Measurements from ENCODE around the gene TRMT10A. TPM values are rescaled to one million over a fixed set of nuclear protein-coding genes. Genes with fewer than 3 reads are reported as not detected.

TRMT10A gene, protein sequence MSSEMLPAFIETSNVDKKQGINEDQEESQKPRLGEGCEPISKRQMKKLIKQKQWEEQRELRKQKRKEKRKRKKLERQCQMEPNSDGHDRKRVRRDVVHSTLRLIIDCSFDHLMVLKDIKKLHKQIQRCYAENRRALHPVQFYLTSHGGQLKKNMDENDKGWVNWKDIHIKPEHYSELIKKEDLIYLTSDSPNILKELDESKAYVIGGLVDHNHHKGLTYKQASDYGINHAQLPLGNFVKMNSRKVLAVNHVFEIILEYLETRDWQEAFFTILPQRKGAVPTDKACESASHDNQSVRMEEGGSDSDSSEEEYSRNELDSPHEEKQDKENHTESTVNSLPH
- 4.2 TPM for total RNA-seq
- long read RNA-seq, partial matches to known transcripts: 0 of 7 reads
- long read RNA-seq, other reads (novel, unspliced or antisense): 1 of 7 reads

DNA sequence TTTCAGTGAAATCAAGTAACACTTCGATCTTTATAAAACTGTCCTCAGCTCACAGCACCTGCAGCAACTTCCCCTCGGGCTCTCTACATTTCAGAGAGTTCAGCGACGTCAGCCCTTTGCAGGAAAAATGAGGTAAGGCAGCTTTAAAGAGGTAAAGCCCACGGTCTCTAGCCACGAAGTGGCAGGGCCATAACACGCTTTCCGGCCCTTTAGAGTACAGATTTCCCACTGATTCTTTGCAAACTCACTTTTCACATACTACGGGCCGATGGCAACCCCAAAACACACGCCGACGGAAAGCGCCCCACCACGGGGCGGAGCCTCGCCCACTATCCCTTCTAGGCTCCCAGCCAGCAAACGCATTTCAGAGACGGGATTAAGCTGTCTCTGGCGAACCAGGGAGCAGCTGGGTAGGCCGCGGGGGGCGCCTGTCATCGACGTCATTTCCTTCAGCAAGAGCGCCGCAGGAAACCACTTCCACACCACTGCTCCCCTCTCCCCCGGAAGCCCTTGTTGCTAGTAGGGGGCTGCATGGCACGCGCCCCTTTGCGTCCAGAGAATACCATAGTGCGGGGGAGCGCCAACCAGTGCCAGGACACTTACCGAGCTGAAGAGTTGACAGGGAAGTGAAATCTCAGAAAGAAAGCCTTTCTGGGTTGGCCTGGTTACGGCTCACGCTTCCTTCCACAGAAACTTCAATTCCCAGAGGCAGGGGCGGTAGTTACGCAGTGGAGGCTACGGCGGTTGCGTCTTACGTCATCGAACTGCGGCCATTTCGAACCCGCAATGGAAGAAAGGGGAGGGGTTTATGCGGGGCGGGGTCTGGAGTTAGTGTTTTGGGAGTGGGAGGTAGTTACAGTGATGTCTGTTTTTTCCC, at the start of gene TRMT10A:
TRMT10A (minus strand) TSS at position 730 of the 877 bp plus-strand sequence. CDS start 4,701 bp downstream, outside the sequence.
- H3K4me1 ChIP-seq: peaks cover 20% of the 10 kb centered on the region
- H3K9me3 ChIP-seq (replicated peaks): no peaks in the 10 kb centered on the region
- no peaks in the 10 kb centered on the region for H3K36me3 ChIP-seq
- intact Hi-C loops (cut with micrococcal nuclease): loop anchor here (10.0 kb wide), 1 partner anchor 391 kb away; the partner anchor contains the start of gene H2AZ1
- H3K27ac ChIP-seq (replicated peaks): peak within 1 kb of the TSS; percentile 96
- TF ChIP-seq CTCF (IDR thresholded peaks at IDR 0.05; ENCODE audit: borderline replicate concordance): peak; percentile 39
- H3K4me3 ChIP-seq: peak within 1 kb of the TSS; percentile 73
- H3K27me3 ChIP-seq (ENCODE audit: low read depth): no peaks in the 10 kb centered on the region
- DNase-seq: peak; percentile 98

DNA sequence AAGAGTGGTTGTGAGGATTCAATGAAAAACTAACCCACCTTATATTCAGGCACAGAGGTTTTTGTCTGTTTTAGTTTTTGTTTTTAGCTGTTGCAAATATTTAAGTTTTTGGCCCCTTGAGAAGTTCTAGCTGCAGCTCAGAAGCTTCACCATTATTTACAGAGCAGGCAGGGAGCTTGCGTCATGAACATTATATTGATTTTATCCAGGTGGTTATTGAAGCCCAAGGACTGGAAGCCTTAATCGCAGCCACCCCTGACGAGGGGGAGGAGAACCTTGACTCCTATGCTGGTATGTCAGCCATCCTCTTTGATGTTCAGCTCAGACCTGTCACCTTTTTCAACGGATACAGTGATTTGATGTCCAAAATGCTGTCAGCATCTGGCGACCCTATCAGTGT, 48.9 kb upstream of the TRMT10A start:
- no peaks in the 10 kb centered on the region for H3K27me3 ChIP-seq (ENCODE audit: low read depth)
- H3K9me3 ChIP-seq (replicated peaks): no peaks in the 10 kb centered on the region
- H3K27ac ChIP-seq (replicated peaks): no peak overlapping the region
- H3K36me3 ChIP-seq: no peaks in the 10 kb centered on the region
- H3K4me3 ChIP-seq: no peak overlapping the region
- DNase-seq: no peak
- peaks cover 13% of the 10 kb centered on the region for H3K4me1 ChIP-seq
- TF ChIP-seq CTCF (IDR thresholded peaks at IDR 0.05; ENCODE audit: borderline replicate concordance): no peak
- intact Hi-C loops (cut with micrococcal nuclease): no loop called here

DNA sequence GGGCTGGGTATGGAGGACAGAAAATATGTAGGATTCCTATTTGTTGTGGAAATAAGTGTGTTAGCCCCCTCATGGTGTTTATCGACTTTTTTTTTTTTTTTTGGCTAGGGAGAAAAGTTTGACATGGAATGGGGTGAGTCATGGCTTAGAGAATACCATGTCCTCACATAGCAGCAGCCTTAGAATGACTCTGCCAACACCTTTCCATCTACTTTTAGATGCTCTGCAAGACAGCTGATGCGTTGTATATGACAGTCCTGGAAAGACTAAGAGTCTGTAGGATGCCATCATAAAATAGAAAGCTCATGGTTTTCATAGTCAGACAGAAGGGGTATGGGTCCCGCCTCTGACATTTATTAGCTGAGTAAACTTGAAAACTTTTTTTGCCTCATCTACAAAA, 48.4 kb upstream of the TRMT10A start:
- Histone ChIP-seq H3K9me3 (replicated peaks) (no peaks in the 10 kb centered on the region), H3K27ac (replicated peaks) (no peak overlapping the region), H3K36me3 (no peaks in the 10 kb centered on the region), H3K4me1 (peaks cover 13% of the 10 kb centered on the region), H3K27me3 (ENCODE audit: low read depth) (no peaks in the 10 kb centered on the region), H3K4me3 (no peak overlapping the region)
- intact Hi-C loops (cut with micrococcal nuclease): no loop called here
- no peak for TF ChIP-seq CTCF (IDR thresholded peaks at IDR 0.05; ENCODE audit: borderline replicate concordance)
- DNase-seq: no peak

GRCh38 chr4:99610605-99611175, 46.9 kb upstream of the TRMT10A start:
- intact Hi-C loops (cut with micrococcal nuclease): no loop called here
- H3K4me3 ChIP-seq: no peak overlapping the region
- no peak for TF ChIP-seq CTCF (IDR thresholded peaks at IDR 0.05; ENCODE audit: borderline replicate concordance)
- H3K27ac ChIP-seq (replicated peaks): no peak overlapping the region
- no peaks in the 10 kb centered on the region for H3K36me3 ChIP-seq
- H3K9me3 ChIP-seq (replicated peaks): no peaks in the 10 kb centered on the region
- no peaks in the 10 kb centered on the region for H3K27me3 ChIP-seq (ENCODE audit: low read depth)
- DNase-seq: no peak
- H3K4me1 ChIP-seq: peaks cover 7% of the 10 kb centered on the region

DNA sequence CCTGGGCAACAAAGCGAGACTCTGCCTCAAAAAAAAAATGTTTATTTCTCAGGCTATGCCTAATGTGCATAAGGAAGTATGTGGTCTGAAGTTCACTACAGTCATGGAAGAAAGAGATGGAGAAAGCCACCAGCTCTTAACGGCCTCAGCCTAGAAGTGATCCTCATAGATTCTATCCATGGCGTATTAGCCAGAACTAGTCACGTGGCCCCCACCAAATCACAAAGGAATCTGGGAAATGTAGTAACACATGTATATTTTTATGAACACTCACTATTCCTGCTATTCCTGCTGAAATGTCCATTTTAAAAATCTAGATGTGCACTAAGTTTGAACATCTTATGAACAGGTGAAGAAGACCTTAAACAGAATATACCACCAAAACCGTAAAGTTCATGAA, 44.6 kb upstream of the TRMT10A start:
- intact Hi-C loops (cut with micrococcal nuclease): no loop called here
- no peaks in the 10 kb centered on the region for H3K27me3 ChIP-seq (ENCODE audit: low read depth)
- H3K4me1 ChIP-seq: no peaks in the 10 kb centered on the region
- DNase-seq: no peak
- no peak for TF ChIP-seq CTCF (IDR thresholded peaks at IDR 0.05; ENCODE audit: borderline replicate concordance)
- H3K27ac ChIP-seq (replicated peaks): no peak overlapping the region
- H3K9me3 ChIP-seq (replicated peaks): no peaks in the 10 kb centered on the region
- no peak overlapping the region for H3K4me3 ChIP-seq
- no peaks in the 10 kb centered on the region for H3K36me3 ChIP-seq
